Measurements from ENCODE around the gene UBE2J1.

The UBE2J1 gene

GRCh38 chr6:89350281-89350966 is 2.1 kb downstream of the UBE2J1 start:
- Histone ChIP-seq H3K9me3 (ENCODE audit: insufficient read depth, low read length) (no peaks in the 10 kb centered on the region), H4K20me1 (ENCODE audit: low read depth, low read length) (peaks cover 38% of the 10 kb centered on the region), H3K27ac (ENCODE audit: low read depth, low read length) (peak overlapping the region; percentile 100), H3K4me3 (ENCODE audit: insufficient read depth, low read length, poor library complexity, severe bottlenecking) (peak overlapping the region; percentile 96), H3K27me3 (ENCODE audit: low read length) (no peaks in the 10 kb centered on the region), H3K9me2 (replicated peaks; ENCODE audit: insufficient read depth, low read length) (no peaks in the 10 kb centered on the region), H3K36me3 (ENCODE audit: low read length) (peaks cover 26% of the 10 kb centered on the region), H3K4me2 (ENCODE audit: low read depth, low read length, poor library complexity, severe bottlenecking) (peak overlapping the region; percentile 100), H2AFZ (ENCODE audit: low read depth, low read length, severe bottlenecking) (no peak overlapping the region), H3F3A (ENCODE audit: insufficient read depth) (peaks cover 53% of the 10 kb centered on the region), H3K79me2 (ENCODE audit: insufficient read depth, low read length) (peaks cover 89% of the 10 kb centered on the region), H3K9ac (ENCODE audit: low read length) (peak overlapping the region; percentile 97)
- TF ChIP-seq EZH2phosphoT487 (conservative IDR thresholded peaks at IDR 0.05; ENCODE audit: low read length) = no peak
- TF ChIP-seq CTCF (IDR thresholded peaks at IDR 0.05; ENCODE audit: insufficient read depth, low read length, poor library complexity, severe bottlenecking) = no peak

- Histone ChIP-seq H3K27me3 (ENCODE audit: low read length) (no peaks in the 10 kb centered on the region), H3K9me2 (replicated peaks; ENCODE audit: insufficient read depth, low read length) (no peaks in the 10 kb centered on the region), H3K4me3 (ENCODE audit: insufficient read depth, low read length, poor library complexity, severe bottlenecking) (peak overlapping the region; percentile 96), H3K9me3 (ENCODE audit: insufficient read depth, low read length) (no peaks in the 10 kb centered on the region), H3K27ac (ENCODE audit: low read depth, low read length) (peak overlapping the region; percentile 100), H3K79me2 (ENCODE audit: insufficient read depth, low read length) (peaks cover 100% of the 10 kb centered on the region), H3K9ac (ENCODE audit: low read length) (peak overlapping the region; percentile 97), H3F3A (ENCODE audit: insufficient read depth) (peaks cover 41% of the 10 kb centered on the region), H2AFZ (ENCODE audit: low read depth, low read length, severe bottlenecking) (no peak overlapping the region), H3K36me3 (ENCODE audit: low read length) (peaks cover 31% of the 10 kb centered on the region), H4K20me1 (ENCODE audit: low read depth, low read length) (peaks cover 43% of the 10 kb centered on the region), H3K4me2 (ENCODE audit: low read depth, low read length, poor library complexity, severe bottlenecking) (peak overlapping the region; percentile 100)
- no peak for TF ChIP-seq CTCF (IDR thresholded peaks at IDR 0.05; ENCODE audit: insufficient read depth, low read length, poor library complexity, severe bottlenecking)
- TF ChIP-seq EZH2phosphoT487 (conservative IDR thresholded peaks at IDR 0.05; ENCODE audit: low read length) = no peak
Measured at GRCh38 chr6:89348372-89348771, 4.2 kb downstream of the UBE2J1 start.

- H3K27me3 ChIP-seq (ENCODE audit: low read length) = no peaks in the 10 kb centered on the region
- H3K9me3 ChIP-seq (ENCODE audit: insufficient read depth, low read length) = no peaks in the 10 kb centered on the region
- peak overlapping the region; percentile 96 for H3K4me3 ChIP-seq (ENCODE audit: insufficient read depth, low read length, poor library complexity, severe bottlenecking)
- TF ChIP-seq CTCF (IDR thresholded peaks at IDR 0.05; ENCODE audit: insufficient read depth, low read length, poor library complexity, severe bottlenecking) = no peak
- TF ChIP-seq EZH2phosphoT487 (conservative IDR thresholded peaks at IDR 0.05; ENCODE audit: low read length) = no peak
- H3K9ac ChIP-seq (ENCODE audit: low read length) = peak overlapping the region; percentile 97
- peak overlapping the region; percentile 100 for H3K4me2 ChIP-seq (ENCODE audit: low read depth, low read length, poor library complexity, severe bottlenecking)
- peaks cover 38% of the 10 kb centered on the region for H3F3A ChIP-seq (ENCODE audit: insufficient read depth)
- no peaks in the 10 kb centered on the region for H3K9me2 ChIP-seq (replicated peaks; ENCODE audit: insufficient read depth, low read length)
- peaks cover 100% of the 10 kb centered on the region for H3K79me2 ChIP-seq (ENCODE audit: insufficient read depth, low read length)
- H3K36me3 ChIP-seq (ENCODE audit: low read length) = peaks cover 33% of the 10 kb centered on the region
- H4K20me1 ChIP-seq (ENCODE audit: low read depth, low read length) = peaks cover 44% of the 10 kb centered on the region
- no peak overlapping the region for H2AFZ ChIP-seq (ENCODE audit: low read depth, low read length, severe bottlenecking)
- peak overlapping the region; percentile 100 for H3K27ac ChIP-seq (ENCODE audit: low read depth, low read length)
Measured at GRCh38 chr6:89347825-89348224, 4.7 kb downstream of the UBE2J1 start.

Measured in SU-DHL-6 (cell line).